Activated T-cell treated with anti-CD3 and anti-CD28 coated beads for 48 hours (primary cell): ENCODE data around the gene GOLGA6L2.
"Not testable (repeated sequence)": the region's sequence is repeated elsewhere in the genome, so short reads cannot be mapped to it uniquely, and the experiment has no call there.

Source experiments
- DNase-seq: peaks from one replicate; pipeline ENCODE4 v3.0.0-alpha.2; 2020; ENCODE audit warnings: low read depth

Gene GOLGA6L2, protein sequence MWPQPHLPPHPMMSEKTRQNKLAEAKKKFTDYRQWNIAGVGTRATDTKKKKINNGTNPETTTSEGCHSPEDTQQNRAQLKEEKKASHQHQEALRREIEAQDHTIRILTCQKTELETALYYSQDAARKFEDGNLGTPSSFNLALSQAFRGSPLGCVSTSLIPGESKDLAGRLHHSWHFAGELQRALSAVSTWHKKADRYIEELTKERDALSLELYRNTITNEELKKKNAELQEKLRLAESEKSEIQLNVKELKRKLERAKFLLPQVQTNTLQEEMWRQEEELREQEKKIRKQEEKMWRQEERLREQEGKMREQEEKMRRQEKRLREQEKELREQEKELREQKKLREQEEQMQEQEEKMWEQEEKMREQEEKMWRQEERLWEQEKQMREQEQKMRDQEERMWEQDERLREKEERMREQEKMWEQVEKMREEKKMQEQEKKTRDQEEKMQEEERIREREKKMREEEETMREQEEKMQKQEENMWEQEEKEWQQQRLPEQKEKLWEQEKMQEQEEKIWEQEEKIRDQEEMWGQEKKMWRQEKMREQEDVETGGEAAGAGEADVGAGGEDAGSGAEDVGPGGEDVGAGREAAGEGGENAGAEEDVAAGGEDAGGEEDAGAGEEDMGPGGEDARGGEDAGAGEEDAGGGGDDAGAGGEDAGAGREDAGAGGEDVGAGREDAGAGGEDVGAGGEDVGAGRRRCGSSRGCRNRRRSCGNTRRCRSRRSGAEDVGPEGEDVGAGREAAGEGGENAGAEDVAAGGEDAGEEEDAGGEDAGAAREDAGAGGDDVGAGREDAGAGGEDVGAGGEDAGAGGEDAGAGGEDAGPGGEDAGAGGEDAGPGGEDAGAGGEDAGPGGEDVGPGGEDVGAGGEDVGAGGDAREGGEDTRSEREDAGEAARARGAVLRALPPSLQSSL

DNA sequence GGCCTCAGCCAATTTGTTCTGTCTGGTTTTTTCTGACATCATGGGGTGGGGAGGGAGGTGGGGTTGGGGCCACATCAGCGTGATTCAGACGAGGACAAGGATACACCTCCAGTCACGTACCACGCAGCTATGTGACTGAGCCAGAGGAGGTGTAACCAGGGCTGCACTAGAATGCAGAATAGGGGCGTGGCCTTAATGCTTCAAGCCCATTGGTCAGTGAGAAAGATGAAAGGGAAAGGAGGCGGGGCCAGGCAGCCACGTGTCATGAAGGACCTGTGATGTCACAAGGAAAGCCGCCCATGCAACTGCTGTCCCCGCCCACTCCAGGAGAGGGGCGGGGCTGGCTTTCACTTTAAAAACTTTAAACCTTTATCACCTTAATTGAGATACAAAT lies at the start of gene GOLGA6L2:
GOLGA6L2 (minus strand) TSS at position 137 of the 394 bp plus-strand sequence; CDS start at position 75, 62 bp downstream.
- DNase-seq = peak; percentile 6

DNA sequence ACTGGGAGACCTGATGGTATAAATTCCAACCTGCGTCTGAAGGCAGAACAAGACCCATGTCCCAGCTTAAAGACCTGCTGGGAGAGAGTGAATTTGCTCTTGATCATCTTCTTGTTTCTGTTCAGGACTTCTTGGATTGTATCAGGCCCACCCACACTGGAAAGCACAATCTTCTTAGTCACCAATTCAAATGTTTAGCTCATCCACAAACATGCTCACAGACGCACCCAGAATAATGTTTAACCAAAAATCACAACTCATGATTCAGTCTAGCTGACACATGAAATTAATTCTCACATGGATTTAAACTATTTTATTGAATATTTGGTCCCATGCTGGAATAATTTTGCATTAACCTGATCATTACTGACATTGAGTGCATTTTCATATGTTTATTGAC lies 37.8 kb upstream of the GOLGA6L2 start:
- no peak for DNase-seq

DNA sequence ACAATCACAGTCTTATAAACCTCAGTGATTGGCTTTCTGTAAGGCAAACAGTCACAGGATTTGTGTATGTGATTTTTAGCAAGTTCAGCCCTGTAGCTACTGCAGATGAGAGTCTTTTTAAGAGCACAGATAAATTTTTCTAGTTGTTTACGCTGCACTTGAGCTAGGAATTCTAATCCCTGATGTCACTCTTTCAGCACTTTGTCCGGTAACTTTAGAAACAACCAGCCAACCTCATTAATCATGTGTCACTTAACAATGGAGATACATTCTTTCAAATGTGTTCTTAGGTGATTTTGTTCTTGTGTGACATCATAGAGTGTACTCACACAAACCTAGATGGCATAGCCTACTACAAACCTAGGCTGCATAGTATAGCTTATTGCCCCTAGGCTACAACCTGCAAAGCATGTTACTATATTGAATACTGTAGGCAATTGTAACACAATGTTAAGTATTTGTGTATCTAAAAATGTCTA lies 36.8 kb upstream of the GOLGA6L2 start:
- no peak for DNase-seq

DNA sequence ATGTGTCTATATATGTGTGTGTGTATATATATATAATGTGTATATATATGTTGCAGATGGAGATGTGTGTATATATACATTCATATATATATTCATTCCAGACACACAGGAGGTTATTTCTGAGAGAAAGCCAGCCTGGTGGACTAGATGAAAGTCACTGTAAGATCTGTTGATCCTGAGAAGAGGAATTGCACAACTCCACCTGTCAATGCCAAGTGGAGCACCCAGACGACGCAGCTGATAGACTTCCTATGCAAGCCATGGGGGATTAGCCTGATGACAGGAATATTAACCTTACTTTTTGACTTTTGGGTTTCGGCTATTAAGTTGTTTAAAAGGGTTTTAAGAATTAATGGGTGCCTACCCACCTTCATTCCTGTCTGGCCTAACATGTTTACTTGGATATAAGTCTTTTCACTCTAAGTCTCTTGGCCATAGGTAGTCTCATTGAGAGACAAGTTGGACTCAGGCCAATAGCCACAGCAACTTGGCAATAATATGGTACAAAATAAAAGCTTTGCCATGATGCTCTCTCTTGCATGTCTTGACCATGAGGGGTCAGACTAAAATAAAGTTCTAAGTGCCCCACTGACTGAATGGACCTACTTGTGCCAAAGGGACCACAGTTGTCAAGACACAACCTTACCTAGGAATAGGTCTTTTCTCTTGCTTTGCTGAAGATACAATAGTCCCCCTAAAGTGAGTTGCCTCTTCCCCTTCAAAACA lies 35.9 kb upstream of the GOLGA6L2 start:
- no peak for DNase-seq

DNA sequence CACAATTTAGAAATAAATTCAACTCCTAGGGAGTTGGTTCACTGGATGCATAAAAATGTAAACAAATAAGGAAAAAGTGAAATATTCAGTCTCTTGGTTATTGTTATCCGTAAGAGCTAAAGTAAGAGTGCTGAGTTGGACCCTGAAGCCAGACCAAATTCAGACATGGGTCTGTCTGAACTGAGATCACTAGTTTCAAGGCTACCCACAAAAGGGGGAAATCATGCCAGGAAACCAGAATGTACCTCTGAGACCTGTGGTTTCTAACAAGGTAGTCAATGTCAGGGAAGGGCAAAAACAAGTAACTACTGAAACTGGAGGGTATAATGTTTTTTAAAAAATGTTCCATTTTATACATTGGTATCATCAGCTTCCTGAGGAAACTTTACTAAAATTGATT lies 35.2 kb upstream of the GOLGA6L2 start:
- DNase-seq = no peak

DNA sequence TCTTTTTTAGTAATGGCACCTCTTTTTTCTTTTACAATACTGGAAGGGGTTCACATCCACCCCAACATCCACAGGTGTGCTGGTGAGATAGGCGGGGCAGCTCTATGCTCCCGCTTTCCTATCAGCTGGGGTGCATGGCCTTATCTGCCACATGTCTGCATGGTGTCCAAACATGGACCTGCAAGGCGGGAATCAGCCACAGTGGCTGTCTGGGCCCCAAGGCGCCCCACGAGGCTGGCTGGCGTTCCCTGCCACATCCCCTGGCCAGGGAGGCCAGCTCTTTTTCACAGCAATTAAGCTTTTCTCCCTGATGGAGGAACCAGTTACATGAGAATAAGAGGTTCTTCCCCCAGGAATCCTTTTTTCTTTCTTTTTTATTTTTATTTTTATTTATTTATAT lies 30.9 kb upstream of the GOLGA6L2 start:
- DNase-seq = no peak

DNA sequence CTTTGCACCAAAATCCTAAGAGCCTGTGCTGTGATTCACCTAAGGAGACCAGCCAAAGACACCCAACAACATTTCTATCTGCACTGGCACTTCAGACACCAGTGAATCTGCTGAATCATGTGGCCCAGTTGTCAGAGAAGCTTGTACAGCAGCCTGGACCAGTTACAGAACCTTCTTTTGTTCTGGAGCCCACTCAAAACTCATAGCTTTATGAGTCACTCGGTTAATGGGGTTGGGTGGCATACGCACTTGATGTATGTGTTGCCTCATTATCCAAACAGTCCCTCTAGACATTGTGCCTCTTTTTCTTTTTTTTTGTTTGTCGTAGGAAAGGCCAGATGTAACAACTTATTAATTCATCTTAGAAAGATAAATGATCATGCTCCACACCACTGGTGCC lies 25.6 kb upstream of the GOLGA6L2 start:
- no peak for DNase-seq

DNA sequence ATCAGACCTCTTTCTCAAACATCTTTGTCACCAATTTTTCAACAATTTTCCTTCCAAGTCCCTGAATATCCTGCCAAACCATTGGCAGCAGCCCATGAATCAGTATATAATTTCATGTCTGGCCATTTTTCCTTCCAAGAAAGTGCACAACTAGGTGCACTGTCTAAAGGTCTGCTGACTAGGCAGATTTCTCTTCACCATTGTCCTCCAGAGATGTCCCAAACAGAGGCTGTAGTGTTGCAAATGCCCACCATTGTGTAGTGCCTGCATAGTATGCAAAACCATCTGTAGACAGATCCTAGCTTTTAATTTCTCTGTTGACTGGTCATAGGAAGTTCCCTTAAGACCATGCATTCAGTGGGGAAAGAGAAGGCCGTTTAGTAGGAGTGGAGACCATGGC lies 25.0 kb upstream of the GOLGA6L2 start:
- no peak for DNase-seq

DNA sequence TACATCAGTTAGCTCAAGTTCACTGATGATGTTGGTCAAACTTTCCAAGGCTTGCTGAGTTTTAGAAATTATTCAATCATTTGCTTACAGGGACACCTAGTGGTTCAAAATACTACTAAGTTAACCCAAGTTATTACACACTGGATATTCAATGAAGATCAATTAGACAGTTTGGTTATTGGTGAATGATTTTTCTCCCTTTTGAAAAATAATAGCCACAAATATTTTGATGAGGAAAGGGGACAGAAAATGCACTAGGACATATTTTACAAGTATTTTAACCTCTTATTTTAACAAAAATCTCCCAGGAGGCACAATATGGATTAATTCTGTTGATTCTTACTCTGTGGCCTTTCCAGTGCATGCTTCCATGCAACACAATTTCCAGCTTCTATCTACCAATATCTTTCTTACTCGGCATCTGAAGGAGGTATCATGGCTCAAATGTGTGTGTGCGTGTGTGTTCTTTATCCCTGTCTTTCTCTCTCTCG lies 20.1 kb upstream of the GOLGA6L2 start:
- DNase-seq = no peak

DNA sequence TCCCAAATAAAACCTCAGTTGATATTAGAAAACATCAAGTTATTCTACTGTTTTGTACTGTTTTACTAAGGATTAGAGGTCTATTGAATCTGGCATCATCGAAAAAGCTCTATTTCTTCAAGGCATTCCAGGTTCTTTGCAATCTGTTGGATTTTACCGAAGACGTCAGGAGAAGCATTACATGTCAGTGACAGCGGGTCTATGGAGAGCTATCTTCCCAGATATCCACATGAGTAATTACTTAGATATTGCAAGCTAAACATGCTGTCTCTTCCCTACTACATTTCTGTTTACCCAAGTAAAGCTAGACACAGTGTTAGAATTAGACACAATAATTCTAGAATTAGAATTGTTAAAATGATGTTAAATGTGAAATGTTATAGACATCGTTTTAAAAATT lies 10.8 kb upstream of the GOLGA6L2 start:
- no peak for DNase-seq

DNA sequence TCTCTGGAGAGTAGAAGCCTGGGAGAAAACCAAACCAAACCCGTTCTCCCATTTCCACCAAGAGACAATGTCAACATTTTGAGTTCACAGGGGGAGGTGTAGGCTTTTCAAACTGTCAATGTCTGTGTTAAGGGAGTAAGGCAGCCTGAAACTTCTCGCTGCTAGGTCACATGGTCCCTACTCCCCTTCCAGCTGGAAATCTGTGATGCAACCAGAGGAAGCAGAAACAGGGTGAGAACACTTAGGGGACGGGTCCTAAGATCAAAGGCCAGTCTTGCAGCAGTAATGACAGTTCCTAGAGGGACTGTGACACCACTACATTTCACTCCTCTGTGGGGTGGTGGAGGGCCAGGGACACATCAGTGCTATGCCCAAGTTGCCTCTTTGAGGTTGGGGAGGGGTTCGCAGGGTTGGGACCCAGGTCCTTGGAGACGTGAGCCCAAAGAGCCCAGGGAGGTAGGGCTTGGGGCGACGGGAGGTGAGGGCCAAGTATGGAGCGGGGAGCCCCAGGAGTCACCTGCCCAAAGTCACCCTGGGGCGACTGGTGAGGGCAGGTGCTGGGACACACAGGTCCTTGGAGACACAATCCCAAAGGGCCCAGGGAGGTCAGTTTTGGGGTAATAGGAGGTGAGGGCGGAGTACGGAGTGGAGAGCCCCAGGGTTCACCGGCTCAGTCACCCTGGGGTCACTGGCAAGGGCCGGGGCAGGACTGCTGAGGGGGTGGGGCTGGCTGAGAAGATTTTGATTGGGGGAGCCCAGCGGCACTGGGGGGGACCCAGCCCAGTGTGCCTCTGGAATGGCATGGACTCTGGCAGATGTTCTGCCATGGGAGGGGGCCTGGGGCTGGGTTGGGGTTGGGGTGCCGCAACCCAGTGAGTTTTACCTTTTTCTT lies 582 bp downstream of the GOLGA6L2 start:
- DNase-seq = no peak

DNA sequence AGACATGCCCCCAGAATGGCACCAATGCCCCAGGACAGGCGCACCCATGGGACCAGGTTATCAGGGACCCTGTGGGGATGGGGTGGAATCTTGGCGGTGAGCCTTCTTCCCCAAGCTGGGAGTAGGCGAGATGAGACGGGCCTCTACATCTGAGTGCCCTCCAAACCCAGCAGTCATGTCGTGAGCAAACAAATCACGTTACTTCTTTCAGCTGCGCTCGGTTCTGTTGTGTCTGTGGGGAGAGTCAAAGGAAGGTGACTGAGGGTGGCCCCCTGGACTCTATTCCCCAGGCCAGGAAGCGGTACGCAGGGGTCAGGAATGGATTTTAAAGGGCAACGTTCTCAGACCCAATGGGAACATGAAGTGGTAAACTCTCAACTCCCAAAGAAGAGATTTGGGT lies 2.8 kb downstream of the GOLGA6L2 start:
- DNase-seq = no peak

DNA sequence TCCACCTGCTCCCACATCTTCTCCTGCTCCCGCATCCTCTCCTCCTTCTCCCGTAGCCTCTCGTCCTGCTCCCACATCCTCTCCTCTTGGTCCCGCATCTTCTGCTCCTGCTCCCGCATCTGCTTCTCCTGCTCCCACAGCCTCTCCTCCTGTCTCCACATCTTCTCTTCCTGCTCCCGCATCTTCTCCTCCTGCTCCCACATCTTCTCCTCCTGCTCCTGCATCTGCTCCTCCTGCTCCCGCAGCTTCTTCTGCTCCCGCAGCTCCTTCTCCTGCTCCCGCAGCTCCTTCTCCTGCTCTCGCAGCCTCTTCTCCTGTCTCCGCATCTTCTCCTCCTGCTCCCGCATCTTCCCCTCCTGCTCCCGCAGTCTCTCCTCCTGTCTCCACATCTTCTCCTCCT lies 5.8 kb downstream of the GOLGA6L2 start:
- DNase-seq = no peak

DNA sequence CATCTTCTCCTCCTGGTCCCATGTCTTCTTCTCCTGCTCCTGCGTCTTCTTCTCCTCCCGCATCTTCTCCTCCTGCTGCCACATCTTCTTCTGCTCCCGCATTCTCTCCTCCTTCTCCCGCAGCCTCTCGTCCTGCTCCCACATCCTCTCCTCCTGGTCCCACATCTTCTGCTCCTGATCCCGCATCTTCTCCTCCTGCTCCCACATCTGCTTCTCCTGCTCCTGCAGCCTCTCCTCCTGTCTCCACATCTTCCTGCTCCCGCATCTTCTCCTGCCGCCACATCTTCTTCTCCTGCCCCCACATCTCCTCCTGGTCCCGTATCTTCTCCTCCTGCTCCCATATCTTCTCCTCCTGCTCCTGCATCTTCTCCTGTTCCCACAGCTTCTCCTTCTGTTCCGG lies 6.4 kb downstream of the GOLGA6L2 start:
- DNase-seq = no peak

DNA sequence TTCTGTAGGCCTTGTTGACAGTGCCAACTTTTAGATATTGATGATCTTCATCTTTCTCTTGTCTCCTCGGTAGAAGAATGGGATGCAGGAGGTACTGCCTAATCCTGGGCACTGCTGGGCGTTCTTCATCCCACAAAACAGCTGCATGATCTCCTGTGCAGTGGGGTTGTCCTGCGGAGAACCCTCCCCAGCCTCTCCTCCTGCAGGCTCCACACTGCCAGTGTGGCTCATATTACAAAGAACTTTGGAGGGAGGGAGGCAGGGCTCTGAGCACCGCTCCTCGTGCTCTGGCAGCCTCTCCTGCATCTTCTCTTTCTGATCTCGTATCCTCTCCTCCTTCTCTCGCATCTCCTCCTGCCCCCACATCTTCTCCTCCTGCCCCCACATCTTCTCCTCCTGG lies 7.5 kb downstream of the GOLGA6L2 start:
- no peak for DNase-seq

DNA sequence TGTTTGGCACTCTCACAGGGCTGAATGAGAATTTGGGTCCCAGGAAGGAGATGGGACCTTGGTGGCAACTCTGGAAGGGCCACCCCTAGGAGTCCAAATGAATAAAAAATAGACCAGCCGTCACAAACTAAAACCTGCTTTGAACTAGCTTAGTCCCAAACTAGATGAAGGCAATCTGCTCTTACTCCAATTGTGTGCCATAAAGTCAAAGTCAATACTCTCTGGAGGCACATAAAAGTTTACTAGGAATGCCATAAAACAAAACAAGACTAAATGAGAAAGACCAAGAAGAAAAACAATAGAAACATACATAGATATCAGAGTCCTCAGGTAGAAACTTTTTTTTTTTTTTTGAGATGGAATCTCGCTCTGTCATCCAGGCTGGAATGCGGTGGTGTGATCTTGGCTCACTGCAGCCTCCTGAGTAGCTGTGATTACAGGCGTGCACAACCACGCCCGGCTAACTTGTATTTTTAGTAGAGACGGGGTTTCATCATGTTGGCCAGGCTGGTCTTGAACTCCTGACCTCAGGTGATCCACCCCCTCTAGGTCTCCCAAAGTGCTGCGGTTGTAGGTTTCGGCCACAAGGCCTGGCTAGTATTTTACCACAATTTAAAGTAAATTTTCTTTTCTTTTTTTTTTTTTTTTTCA lies 8.1 kb downstream of the GOLGA6L2 start:
- DNase-seq = no peak

DNA sequence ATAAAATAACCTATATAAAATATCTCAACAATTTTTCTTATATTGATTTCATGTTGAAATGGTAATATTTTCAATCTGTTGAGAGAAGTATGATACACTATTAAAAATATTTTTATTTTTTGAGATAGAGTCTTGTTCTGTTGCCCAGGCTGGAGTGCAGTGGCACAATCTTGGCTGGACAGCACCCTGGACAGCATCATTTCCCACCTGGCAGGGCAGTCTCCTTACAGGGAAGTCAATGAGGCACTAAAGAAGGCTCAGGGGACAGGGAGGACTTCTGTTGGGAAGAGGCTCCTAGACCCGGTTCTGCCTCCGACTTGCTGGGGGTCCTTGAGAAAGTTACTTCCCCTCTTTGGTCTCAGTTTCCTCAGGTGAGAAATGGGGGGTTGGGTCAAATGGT lies 9.4 kb downstream of the GOLGA6L2 start:
- no peak for DNase-seq

DNA sequence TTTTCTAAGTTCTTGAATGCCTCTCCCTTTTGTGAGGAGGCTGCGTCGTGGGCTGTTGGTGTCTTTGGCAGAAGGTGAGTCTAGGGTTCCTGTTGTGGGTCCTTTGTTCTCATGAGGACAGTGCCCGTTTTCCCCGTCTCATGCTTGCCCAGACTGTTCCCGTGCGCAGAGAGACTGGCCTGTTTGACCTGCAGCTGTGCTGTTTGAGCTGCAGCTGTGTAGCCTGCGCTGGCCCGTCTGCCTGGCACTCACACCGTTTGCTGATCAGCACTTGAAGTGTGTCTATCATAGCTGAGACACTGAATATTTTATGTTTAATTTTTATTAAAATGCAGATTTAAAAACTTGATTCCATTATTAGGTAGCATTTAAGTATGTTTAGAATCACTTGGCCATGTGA lies 9.9 kb downstream of the GOLGA6L2 start:
- no peak for DNase-seq

DNA sequence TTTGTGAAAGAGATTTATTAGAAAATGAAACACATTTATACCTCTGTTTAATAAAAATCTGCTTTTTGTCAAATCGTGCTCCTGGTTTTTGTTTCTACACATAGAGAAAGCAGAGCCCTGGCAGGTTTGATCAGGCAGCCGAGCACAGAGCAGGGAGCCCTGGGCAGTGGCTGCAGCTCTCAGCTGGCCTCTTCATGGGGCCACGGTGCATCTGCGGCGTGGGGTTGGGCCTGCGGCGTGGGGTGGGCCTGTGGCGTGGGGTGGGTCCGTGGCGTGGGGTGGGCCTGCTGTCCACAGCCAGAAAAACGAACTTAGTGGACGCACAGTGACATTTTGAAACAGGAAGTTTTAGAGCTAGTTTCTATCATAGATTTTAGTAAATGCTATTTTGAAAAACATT lies 10.6 kb downstream of the GOLGA6L2 start:
- DNase-seq = no peak

DNA sequence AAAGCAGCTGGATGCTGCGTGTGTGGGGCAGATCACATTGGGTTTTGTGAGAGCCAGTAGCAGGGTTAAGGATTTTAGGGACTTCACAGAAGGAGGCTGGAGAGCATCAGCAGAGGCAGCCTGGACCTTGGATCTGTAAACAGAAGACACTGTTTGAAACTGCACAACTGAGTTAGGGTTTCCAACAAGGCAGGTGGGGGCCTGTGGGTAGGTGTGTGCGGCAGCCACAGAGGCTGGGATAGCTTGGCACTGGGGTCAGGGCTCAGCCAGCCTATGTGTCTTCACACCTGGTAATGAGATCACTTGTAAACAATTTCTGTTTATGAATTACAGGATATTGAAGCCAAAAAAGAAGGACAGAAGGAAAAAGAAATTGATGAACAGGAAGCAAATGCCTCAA lies 12.3 kb downstream of the GOLGA6L2 start:
- DNase-seq = not testable (repeated sequence)

DNA sequence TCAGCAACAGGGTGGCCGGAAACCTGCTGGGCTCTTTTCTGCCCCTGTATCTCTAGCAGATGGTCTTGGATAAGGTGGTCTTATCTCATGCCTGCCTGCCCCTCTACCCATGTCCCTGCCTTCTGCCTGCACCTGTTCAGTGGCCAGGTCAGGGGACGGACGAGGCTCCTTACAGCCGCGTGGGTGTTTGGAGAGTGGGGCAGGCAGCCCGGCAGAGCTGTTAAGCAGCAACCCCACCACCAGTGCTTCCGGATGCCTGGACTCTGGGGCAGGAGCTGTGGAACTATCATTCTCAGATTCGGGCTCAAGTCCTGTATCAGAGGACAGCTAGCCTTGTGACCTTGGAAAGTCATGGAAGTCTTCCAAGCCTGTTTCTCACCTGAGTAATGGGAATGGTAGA lies 21.7 kb downstream of the GOLGA6L2 start:
- DNase-seq = not testable (repeated sequence)
